ENCODE data around the gene CMSS1.

CMSS1 gene

DNA sequence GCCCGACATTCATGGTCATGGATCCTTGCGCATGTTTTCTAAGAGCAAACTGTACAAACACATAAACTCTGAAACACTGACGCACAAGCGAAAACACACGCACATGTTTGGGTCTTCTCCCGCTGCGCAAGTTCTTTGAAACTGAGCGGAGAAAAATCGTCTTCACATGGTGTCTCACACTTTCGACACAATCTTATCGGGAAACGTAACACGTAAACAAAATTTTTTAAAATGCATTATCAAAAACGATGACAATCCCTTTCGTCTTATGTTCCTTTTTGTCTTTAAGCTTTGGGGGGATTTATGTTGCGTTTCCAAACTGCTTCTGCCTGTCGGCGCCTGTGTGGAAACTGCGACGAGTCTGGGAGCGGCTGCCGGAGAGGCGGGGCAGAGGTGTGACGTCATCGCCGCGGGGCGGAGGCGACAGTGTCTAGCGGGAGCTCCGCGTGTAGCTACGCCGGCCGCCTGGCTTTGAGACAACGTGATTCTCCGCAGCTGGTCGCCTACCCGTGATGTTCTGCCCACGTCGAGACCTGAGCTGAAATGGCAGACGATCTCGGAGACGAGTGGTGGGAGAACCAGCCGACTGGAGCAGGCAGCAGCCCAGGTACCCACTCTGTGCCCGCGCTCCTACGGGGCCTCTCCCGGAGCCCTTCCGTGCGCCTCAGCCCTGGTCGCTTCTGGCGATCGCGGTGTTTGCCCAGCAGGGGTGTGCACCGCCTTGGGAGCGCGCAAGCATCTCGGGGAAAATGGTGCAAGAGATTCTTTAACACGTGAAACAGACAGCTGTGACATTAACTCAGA, at the start of gene CMSS1:
TSS of gene CMSS1 (plus strand) at position 426 of the 804 bp plus-strand sequence.
- peak; percentile 97 for DNase-seq

DNA sequence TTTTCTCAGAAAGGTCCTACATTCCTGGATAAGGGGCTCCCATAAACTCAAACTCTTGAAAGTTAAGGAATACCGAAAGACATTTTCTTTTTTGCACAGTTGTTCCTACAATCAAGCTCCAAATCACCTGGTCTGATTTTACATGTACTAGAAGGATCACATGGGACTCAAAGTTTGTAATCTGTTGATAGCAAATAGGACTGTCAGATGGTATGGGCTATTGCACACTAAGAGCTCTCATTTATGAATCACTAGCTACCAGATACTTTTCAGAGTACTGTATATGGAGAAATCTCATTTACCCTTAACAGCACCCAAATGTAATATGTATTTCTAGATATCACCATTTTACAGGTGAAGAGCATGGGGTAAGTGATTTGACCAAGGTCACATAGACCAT, 49.5 kb upstream of the CMSS1 start:
- DNase-seq: no peak

DNA sequence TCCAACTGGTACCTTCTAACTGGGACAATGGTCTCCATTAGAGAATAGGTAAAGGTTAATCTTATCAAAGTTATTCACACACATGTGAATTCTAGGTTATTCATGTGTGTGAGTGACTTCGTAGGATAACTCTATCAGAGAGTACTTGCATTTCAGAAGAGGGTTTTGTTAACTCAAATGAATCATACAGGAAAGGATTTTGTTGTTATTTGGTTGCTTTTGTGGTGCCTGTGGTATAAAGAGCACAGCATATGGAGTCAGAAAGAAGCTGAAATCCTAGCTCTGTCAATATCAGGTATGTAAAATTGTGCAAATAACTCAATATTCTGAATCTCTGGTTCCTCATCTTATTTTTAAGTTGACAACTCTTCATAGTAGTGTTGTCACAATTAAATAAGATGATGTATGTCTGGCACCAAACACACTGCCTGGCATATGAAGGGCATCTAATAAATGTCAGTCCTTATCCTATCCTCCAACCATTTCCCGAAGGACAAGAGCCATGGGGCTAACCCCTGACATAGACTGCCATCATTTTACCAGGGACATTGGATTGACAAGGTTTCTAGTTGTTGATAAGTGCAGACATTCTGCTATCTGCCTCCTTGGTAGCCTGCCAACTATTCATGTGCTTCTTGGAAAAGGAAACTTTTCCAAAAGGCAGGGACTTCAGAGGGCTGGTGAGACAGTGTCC, 48.7 kb upstream of the CMSS1 start:
- no peak for DNase-seq

DNA sequence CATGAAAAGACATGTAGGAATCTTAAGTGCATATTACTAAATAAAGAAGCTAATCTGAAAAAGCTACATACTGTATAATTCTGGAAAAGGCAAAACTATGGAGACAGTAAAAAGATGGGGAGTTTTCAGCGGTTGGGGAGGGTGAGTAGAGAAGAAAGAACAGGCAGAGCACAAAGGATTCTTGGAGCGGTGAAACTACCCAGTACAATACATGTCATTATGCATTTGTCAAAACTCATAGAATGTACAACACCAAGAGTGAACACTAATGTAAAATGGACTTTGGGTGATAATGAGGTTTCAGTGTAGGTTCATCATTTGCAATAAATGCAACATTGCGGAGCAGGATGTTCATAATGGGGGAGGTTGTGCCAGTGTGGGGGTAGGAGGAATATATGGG, 45.5 kb upstream of the CMSS1 start:
- no peak for DNase-seq

DNA sequence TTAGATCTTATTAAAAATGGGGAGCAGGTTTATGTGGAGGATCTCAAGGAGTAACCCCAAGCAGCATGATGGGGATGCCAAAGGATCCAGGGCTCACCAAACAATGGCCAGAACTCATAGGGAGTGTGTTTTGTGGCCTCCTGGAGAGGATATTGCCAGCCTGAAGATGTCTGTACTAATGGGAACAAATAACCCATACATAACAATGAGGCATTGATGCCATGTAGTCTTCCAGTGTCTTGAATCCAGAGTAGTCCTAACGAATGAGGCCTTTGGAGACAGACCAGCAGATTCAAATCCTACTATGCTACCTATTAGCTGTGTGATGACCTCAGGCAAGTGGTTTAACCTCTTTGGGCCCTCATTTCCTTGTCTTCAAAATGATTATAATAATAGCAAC, 45.0 kb upstream of the CMSS1 start:
- DNase-seq: no peak

DNA sequence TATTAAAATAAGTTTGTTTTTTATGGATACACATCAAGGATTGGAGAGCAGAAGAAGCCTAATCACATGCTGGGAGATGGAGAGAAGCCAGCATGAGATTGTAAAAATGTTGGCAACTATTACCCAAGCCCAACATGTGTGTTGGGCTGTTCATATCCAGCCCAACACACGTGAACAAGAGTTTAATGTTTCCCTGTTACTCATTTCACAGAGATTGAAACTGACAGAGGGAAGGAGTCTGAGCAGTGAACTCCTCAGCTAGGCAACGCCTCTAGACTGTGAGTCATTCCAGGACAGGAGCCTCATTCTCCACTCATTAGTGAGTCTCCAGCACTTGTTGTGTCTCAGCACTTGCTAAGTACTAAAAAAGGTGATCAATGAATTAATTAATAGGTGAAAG, 43.2 kb upstream of the CMSS1 start:
- no peak for DNase-seq

DNA sequence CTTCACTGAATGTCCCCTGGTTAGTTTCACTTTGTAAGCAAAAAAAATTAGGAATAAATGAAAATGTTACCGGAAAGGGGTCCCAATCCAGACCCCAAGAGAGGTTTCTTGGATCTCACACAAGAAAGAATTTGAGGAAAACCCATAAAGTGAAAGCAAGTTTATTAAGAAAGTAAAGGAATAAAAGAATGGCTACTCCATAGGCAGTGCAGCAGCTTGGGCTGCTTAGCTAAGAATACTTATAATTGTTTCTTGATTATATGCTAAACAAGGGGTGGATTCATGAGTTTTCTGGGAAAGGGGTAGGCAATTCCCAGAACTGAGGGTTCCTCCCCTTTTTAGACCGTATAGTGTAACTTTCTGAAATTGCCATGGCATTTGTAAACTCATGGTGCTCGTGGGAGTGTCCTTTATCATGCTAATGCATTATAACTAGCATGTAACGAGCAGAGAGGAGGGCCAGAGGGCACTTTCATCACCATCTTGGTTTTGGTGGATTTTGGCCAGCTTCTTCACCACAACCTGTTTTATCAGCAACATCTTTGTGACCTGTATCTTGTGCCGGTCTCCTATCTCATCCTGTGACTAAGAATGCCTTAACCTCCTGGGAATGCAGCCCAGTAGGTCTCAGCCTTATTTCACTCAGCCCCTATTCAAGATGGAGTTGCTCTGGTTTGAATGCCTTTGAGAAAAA, 41.0 kb upstream of the CMSS1 start:
- DNase-seq: no peak

DNA sequence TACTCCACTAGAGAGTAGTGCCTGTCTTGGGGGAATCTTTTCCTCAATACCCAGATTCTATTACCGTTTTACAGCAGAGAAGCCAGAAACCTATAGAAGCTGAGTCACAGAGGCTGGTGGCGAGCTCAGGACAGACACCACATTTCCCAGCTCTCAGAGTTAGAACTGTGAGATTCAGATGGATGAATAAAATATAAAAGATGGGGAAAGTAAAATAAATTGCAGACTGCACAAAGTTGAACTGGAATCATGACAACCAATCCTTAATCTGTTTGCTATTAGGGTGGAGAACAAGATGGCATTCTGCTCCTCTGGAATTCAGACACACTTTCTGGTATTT, 40.5 kb upstream of the CMSS1 start:
- no peak for DNase-seq

DNA sequence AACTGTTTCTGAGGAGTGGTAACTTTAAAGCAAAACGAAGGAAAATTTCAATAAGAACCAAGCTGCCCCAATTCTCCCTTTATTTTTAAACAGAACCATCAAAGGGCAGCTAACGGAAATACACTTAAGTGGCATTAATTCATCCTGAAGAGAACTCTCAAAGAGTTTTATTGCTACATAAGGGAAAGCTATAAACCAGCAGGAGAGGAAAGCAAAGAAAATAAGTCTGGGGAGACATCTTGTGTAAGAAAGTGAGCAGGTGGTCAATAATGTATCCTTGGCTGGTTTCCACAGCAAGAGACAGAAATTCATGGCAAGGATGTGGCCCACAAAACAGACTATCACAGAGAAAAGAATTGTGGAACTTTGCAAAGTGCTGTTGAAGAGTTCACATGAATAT, 40.0 kb upstream of the CMSS1 start:
- no peak for DNase-seq

DNA sequence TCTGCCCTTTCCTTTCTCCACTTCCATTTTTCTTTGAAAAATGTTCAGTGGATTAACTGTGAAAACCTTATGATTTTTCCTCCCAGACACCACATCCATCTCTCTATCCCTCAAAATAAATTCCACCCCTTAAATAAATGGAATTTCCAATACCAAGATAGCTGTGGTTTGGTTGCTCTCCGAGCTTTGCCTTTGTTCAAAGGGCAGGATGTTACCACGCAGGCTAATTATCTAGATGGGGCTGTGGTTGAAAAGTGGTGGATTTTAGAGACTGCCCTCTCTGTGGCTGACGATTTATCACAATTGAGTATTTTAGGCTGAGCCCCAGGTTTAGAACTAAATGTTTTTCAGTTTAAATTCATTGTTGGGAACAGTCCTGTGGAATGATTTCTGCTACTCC, 36.9 kb upstream of the CMSS1 start:
- DNase-seq: no peak

DNA sequence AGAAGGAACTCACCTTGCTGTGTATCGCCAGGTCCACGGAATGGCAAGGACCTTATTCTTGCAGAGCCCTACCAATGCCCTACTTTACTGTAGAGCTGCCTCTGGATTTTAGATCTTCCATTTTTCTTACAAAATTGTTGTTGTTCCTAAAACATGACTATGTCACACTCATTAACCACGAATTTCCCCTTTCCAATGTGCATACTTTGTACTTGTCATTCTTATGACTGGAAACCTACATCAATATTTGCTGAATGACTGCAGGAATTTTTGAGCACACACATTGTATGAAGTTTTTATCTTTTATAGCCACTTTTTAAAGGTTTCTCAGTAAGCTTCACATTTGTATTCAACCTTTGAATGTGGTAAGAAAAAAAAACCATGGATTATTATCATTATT, 35.9 kb upstream of the CMSS1 start:
- no peak for DNase-seq

DNA sequence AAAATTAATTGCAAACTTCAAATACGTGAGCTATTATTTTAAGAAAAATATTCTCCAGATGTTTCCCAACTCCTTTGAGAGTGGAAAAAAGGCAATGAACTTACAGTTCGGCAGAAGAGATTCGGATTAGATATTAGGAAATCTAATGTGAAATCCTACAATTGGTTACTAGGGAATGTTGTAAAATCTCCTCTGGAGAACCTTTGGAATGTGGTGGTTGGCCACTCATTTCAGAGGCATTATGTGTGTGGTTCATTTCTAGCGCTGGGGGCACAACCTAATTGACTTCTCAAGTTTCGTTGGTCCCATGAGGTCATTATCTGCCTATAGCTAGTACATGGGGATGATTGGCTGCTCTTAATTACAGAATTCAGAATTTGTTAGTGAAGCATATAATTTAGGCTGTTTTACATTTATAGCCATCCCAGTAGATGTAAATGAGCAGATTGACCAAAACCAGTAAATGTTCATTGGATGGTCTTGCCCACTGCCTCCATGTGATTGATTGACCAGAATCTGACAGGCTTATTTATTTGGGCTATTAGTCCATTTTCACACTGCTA, 34.6 kb upstream of the CMSS1 start:
- DNase-seq: no peak

DNA sequence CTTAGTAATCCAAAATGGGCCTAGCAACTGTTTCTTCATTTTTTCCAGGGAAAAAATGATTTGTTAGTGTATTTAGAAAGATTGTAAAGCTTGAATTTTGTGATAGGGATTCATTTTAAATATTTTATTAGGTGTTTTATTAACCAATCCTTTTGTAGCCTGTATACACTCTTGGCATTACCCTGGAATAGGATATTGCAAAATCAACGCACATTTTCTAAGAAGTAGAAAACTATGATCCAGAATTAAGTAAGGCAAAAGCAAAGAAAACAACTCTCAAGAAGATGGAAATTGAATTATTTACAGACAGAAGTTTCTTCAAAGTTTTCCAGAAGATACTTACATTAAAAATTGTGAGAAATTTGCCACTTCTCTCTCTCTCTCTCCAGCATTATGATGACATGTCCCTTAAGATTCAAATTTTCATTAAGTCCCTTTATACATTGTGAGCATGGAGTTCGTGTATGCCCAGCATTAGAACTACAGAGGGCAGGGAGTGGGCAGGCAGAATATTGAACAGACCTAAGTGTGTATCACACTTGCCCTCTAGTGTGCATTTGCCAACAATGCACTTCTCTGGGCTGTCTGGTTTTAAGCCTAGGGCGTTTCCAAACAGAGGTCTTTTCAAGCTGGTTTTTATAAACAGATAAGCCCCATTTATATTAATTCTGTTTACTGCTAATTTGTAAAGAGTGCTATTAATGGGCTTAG, 28.5 kb upstream of the CMSS1 start:
- DNase-seq: no peak

DNA sequence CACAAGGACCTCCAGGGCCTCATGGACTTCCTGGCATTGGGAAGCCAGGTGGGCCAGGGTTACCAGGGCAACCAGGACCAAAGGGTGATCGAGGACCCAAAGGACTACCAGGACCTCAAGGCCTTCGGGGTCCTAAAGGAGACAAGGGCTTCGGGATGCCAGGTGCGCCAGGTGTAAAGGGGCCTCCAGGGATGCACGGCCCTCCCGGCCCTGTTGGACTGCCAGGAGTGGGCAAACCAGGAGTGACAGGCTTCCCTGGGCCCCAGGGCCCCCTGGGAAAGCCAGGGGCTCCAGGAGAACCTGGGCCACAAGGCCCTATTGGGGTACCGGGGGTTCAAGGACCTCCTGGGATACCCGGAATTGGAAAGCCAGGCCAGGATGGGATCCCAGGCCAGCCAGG, 23.2 kb upstream of the CMSS1 start:
- DNase-seq: no peak

DNA sequence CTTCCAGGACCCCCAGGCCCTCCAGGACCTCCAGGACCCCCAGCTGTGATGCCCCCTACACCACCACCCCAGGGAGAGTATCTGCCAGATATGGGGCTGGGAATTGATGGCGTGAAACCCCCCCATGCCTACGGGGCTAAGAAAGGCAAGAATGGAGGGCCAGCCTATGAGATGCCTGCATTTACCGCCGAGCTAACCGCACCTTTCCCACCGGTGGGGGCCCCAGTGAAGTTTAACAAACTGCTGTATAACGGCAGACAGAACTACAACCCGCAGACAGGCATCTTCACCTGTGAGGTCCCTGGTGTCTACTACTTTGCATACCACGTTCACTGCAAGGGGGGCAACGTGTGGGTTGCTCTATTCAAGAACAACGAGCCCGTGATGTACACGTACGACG, 22.1 kb upstream of the CMSS1 start:
- no peak for DNase-seq

DNA sequence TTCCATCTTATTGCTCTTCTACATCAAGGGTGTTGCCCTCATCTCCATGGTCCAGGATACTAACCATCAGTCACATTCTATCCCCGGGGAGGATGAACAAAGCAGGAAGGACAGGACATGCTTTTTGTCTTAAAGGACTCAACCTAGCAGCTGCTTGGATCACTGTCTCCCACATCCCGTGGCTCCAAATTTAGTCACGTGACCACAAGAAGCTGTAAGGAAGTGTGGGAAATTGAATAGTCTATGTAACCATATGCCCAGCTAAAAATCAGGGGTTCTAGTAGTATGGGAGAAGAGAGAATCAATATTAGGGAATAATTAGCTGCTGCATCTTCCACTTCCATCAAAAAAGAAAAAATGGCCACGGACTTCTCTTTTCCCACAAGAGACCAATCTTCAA, 18.2 kb upstream of the CMSS1 start:
- no peak for DNase-seq

DNA sequence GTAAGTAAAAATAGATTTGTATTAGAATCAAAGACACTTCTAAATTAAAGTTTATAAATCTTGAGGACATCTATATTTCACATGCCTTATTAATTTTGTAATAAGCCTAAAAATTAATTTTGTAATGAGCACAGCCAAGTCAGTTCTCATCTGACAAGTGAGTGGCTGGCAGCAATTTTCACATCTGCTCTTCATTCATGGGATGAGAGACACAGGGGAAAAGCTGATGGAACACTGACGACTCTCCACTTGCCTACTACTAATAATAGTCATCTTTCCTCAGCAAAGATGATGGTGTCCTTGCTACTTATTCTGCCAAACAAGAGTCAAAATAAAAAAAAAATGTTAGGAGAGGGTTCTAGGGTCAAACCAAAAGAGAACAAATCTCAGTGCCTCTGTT, 14.4 kb upstream of the CMSS1 start:
- no peak for DNase-seq

DNA sequence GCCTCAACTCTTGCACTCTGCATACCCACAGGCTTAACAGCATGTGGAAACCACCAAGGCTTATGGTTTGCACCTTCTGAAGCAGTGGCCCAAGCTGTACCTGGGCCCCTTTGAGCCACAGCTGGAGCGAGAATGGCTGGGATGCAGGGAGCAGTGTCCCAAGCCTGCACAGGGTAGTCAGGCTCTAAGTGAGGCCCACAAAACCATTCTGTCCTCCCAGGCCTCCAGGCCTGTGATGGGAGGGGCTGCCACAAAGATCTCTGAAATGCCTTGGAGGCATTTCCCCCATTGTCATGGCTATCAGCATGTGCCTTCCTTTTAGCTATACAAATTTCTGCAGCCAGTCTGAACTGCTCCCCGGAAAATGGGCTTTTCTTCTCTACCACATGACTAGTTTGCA, 12.5 kb upstream of the CMSS1 start:
- DNase-seq: no peak

DNA sequence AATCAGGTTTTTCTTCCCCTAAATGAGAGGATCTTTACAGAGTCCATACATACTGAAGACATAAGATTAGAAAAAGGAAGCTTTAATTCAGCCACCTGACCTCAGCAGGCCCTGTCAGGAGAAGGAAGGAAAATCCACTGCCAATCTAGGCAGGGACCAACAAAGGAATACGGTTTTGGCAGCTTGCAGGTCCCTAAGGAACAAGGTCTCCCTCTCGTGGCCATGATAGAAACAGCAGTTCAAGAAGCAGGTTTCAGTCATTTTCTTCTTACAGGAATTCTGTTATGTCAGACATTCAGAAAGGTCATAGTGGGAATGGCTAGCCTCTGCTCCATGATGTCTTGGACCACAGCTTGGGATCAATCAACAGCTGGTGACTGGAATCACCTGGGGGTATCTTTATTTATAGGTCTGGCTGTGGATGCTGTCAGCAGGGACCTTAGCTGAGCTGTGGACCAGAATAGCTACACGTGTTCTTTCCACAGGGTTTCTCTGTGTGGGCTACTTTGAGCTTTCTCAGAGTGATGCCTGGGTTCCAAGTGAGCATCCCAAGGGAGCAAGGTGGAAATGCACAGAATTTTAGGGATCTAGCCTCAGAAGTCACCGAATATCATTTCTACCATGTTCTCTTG, 9.4 kb upstream of the CMSS1 start:
- peak; percentile 53 for DNase-seq

DNA sequence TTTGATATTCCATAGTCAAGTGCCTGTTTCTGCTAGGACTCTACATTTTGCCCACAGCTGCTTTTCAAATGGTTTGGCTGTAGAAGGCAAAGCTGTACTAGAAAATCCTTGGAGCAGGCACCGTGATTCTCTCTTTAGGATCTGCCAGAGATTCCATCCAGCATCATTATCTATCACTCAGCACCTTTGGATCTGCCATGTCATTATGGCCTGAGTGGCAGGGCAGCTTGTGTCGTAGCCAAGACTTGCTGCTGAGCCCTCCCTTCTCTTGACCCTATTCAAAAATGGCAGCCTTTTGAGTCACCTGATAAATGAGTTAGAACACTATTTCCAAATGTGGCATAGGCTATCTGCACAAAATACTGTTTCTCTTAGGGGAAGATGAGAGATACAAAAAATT, 8.1 kb upstream of the CMSS1 start:
- no peak for DNase-seq

DNA sequence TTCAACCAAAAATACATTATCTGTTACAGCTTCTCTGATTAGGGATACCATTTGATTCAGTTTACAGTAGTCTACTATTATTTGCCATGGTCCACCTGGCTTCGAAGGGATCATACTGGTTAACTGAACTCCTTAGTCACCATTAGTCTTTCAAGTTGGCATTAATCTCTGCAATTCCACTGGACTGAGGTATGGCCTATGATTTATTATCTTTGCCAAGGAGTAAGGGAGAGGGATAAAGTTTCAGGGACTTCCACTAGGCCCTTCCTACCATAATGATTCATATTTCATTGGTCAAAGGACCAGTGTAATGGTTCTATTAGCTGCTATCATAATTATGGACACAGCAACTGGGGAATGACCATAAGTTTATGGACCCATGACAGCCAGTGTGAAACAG, 7.3 kb upstream of the CMSS1 start:
- no peak for DNase-seq

DNA sequence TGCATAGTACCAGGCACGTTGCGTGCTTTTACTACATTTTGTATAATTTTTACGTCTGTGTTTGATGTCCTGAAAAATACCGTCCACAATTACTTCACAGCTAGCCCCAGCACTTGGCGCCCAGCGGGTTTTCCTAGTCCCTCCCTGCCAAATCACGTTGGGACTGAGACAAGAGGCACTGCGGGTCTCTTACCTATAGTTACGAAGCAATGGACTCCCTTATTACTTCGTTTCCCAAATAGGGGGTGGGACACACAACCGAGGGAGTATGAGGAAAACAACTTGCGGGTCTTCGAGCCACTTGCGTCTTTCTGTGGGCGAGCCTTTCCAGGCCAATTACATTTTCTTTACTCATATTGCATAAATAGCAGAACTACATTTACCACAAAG, 620 bp upstream of the CMSS1 start:
- peak; percentile 13 for DNase-seq

DNA sequence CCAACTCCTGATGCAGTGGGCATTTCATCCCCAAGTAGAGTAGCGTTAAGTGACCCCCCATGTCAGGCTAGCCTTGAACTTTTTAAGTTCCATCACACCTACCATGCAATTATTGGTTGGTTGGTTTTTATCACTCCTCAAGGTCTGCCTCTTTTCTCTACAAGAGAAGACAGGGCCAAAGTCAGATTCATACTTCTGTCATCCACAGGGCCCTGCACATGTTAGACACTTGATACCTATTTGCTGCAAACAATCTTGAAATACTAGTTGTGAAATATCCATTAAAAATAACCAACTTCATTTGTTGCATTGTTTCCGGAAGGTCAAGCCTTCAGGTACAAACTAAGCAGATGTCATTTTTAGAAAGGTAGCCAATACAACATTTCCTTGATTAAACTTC, 1.2 kb downstream of the CMSS1 start:
- DNase-seq: no peak

Measured in CD4-positive, alpha-beta T cell treated with Interleukin-17A for 4 hours (primary cell).